Endothelial cell of umbilical vein (primary cell): Measurements from ENCODE around the gene ITGB2. TPM values are rescaled to one million over a fixed set of nuclear protein-coding genes. Genes with fewer than 3 reads are reported as not detected.

Experiments used
- BruUV-seq: library from RNA; stranded (reverse); fragments of 400-500 nt; replicated peaks from 2 replicates; lab custom pipeline; 2021; lab: Mats Ljungman, UMichigan
- CTCF ChIA-PET: fragments of 300-600, 350-600 bp; sonication (Branson Sonifier 250); formaldehyde crosslinking; loops from one replicate; lab custom pipeline; 2021; ENCODE audit warnings: antibody characterized with exemption, inconsistent platforms; lab: Charles Lee
- POLR2A ChIA-PET: fragments of 300-600, 350-600 bp; sonication (Branson Sonifier 250); formaldehyde crosslinking; loops from one replicate; lab custom pipeline; 2021; ENCODE audit warnings: antibody characterized with exemption, inconsistent platforms; lab: Charles Lee
- DNase-seq: peaks from one replicate; pipeline ENCODE4 v3.0.0-alpha.2; 2011; ENCODE audit warnings: low read depth, low spot score
- FAIRE-seq: peaks from 2 replicates; lab custom pipeline; 2011; peaks lifted over from hg19 to GRCh38; lab: Jason Lieb, UNC
- H2AFZ ChIP-seq: 2 replicates; pipeline ENCODE4 v1.6.0; 2012; ENCODE audit warnings: low read depth, low read length, control low read depth, inconsistent platforms
- H3K27ac ChIP-seq: 2 replicates; pipeline ENCODE4 v1.5.1; 2011; ENCODE audit warnings: low read depth, mild to moderate bottlenecking, control low read depth, low read length, moderate library complexity; ENCODE audit not compliant: insufficient read depth
- H3K27me3 ChIP-seq, 2 experiments: 2 replicates each; pipeline versions ENCODE4 v1.6.0 to v1.6.1; 2011; ENCODE audit warnings: low read length in 2 of 2, mixed read lengths in 1 of 2; ENCODE audit not compliant: control insufficient read depth in 2 of 2, insufficient read depth in 2 of 2
- H3K36me3 ChIP-seq, 2 experiments: 2 replicates in 1 of 2; 3 replicates in 1 of 2; pipeline ENCODE4 v1.5.1; 2011; ENCODE audit warnings: low read length in 2 of 2, mild to moderate bottlenecking in 1 of 2, moderate library complexity in 1 of 2; ENCODE audit not compliant: control insufficient read depth in 2 of 2, insufficient read depth in 2 of 2; ENCODE audit errors: extremely low read depth in 1 of 2
- H3K4me1 ChIP-seq: 3 replicates; pipeline ENCODE4 v1.5.1; 2011; ENCODE audit warnings: mild to moderate bottlenecking, low read length; ENCODE audit not compliant: control insufficient read depth, insufficient read depth; ENCODE audit errors: extremely low read depth
- H3K4me2 ChIP-seq: 2 replicates; pipeline ENCODE4 v1.6.1; 2011; ENCODE audit warnings: low read length, control low read depth, mixed read lengths; ENCODE audit not compliant: insufficient read depth
- H3K4me3 ChIP-seq, 3 experiments: fragments of 200-600 bp in 1 of 3; sonication (generic), shearing (Covaris generic) in 1 of 3; replicated peaks in 1 of 3; 2 replicates each; pipeline ENCODE4 v1.5.1; 2011 to 2016; ENCODE audit warnings: control low read depth in 3 of 3, low read length in 3 of 3, mild to moderate bottlenecking in 2 of 3, inconsistent platforms in 1 of 3, low read depth in 1 of 3, moderate library complexity in 1 of 3; ENCODE audit not compliant: insufficient read depth in 1 of 3
- H3K79me2 ChIP-seq: 2 replicates; pipeline ENCODE4 v1.6.0; 2012; ENCODE audit warnings: low read length, inconsistent platforms; ENCODE audit not compliant: control insufficient read depth, insufficient read depth
- H3K9ac ChIP-seq: replicated peaks from 2 replicates; pipeline ENCODE3; 2011; ENCODE audit warnings: low read length, control low read depth; ENCODE audit not compliant: insufficient read depth; ENCODE audit errors: extremely low read depth
- H3K9me1 ChIP-seq: replicated peaks from 3 replicates; pipeline ENCODE4 v1.6.0; 2011; ENCODE audit warnings: mild to moderate bottlenecking, low read length; ENCODE audit not compliant: control insufficient read depth, insufficient read depth; ENCODE audit errors: extremely low read depth
- H3K9me3 ChIP-seq: replicated peaks from 2 replicates; pipeline ENCODE4 v1.5.1; 2012; ENCODE audit warnings: low read length, inconsistent platforms; ENCODE audit not compliant: control insufficient read depth, insufficient read depth
- H4K20me1 ChIP-seq: replicated peaks from 2 replicates; pipeline ENCODE3; 2011; ENCODE audit warnings: mild to moderate bottlenecking, low read length; ENCODE audit not compliant: control insufficient read depth, insufficient read depth; ENCODE audit errors: extremely low read depth
- CTCF ChIP-seq, 2 donors: IDR thresholded peaks; 1 replicate in 1 of 2; 2 replicates in 1 of 2; pipeline ENCODE4 v1.5.1; 2011; ENCODE audit warnings: low read length in 2 of 2, mild to moderate bottlenecking in 2 of 2, moderate library complexity in 2 of 2, control low read depth in 1 of 2, inconsistent platforms in 1 of 2, low read depth in 1 of 2; ENCODE audit not compliant: insufficient read depth in 1 of 2; ENCODE audit errors: extremely low read depth in 1 of 2
- EZH2 ChIP-seq: IDR thresholded peaks from 2 replicates; pipeline ENCODE4 v1.6.1; 2012; ENCODE audit warnings: borderline replicate concordance, low read depth, mild to moderate bottlenecking, moderate library complexity, low read length, inconsistent platforms; ENCODE audit not compliant: severe bottlenecking
- FOS ChIP-seq: IDR thresholded peaks from 2 replicates; pipeline ENCODE4 v1.6.1; 2011; ENCODE audit warnings: mild to moderate bottlenecking, low read length, moderate library complexity, borderline replicate concordance; ENCODE audit not compliant: insufficient read depth
- GATA2 ChIP-seq: IDR thresholded peaks from 2 replicates; pipeline ENCODE4 v1.7.0; 2011; ENCODE audit warnings: low read depth, mild to moderate bottlenecking, moderate library complexity, mixed read lengths, low read length; ENCODE audit not compliant: insufficient read length, insufficient read depth
- JUN ChIP-seq: IDR thresholded peaks from 2 replicates; pipeline ENCODE4 v1.6.1; 2011; ENCODE audit warnings: borderline replicate concordance, low read depth; ENCODE audit not compliant: insufficient read length, insufficient read depth
- MAX ChIP-seq: IDR thresholded peaks from 2 replicates; pipeline ENCODE4 v1.6.1; 2011; ENCODE audit not compliant: insufficient read depth, insufficient read length
- MYC ChIP-seq: IDR thresholded peaks from one replicate; pipeline ENCODE4 v1.6.1; 2011; ENCODE audit warnings: mild to moderate bottlenecking, low read depth, low read length
- POLR2A ChIP-seq: IDR thresholded peaks from 2 replicates; pipeline ENCODE4 v1.6.1; 2012; ENCODE audit warnings: low read depth, mild to moderate bottlenecking, control low read depth, low read length
- POLR2AphosphoS5 ChIP-seq: IDR thresholded peaks from 2 replicates; pipeline ENCODE4 v1.6.1; 2012; ENCODE audit warnings: low read depth, mild to moderate bottlenecking, control low read depth, low read length, moderate library complexity; ENCODE audit not compliant: insufficient read depth
- dilution Hi-C: fragments of 300-500 bp; cut with MboI; formaldehyde crosslinking; loops from one replicate; pipeline ENCODE4 v1.15.0; 2019; ENCODE audit warnings: low sequenced_read_pairs; ENCODE audit not compliant: extremely low pct_ligation_motif_present
- intact Hi-C: fragments of 100-400 bp; cut with micrococcal nuclease; formaldehyde crosslinking; loops from one replicate; pipeline ENCODE4 v1.10.0; 2022
- polyA plus RNA-seq, 4 experiments: library from polyadenylated mRNA; depleted of rRNA in 3 of 4; stranded (reverse) in 3 of 4; unstranded in 1 of 4; fragments of >200 nt; gene quantifications; 2 replicates each; pipeline versions ENCODE4 v1.2.1 to v1.2.3, GENCODE V29; 2011 to 2012; ENCODE audit warnings: missing spikeins in 1 of 4
- total RNA-seq: library from RNA; stranded (reverse); gene quantifications from 2 replicates; pipeline ENCODE4 v1.2.3, GENCODE V29; 2021

The ITGB2 gene
- total and polyA plus RNA-seq, 2 donors (not counting 3 experiments of a cell fraction or from before 2014, with no cell fraction given), result 0.39 to 0.91 TPM

GRCh38 chr21:44946254-44947041 lies 25.7 kb upstream of the ITGB2 start:
- Histone ChIP-seq H3K27ac (no peak overlapping the region), H3K4me1 (peaks cover 4% of the 10 kb centered on the region), H3K9ac (no peak overlapping the region), H3K27me3 (no peaks in the 10 kb centered on the region), H3K9me3 (no peaks in the 10 kb centered on the region), H3K36me3 (peaks cover 9 to 19% of the 10 kb centered on the region in 2 experiments), H3K9me1 (no peaks in the 10 kb centered on the region), H3K79me2 (peaks cover 65% of the 10 kb centered on the region), H3K4me2 (no peak overlapping the region), H3K4me3 (no peak overlapping the region), H4K20me1 (no peaks in the 10 kb centered on the region), H2AFZ (no peak overlapping the region)
- FAIRE-seq (no peak), DNase-seq (no peak)
- intact Hi-C loops, result loop anchor here (5.0 kb wide), 2 partner anchors 341 to 876 kb away; partner anchors contain the start of gene POFUT2
- dilution Hi-C loops, result loop anchor here (25.0 kb wide), 1 partner anchor 191 kb away; no protein-coding TSS in a partner anchor
- ChIA-PET POLR2A (no interaction called here), CTCF (interaction anchor here (1.2 to 11.8 kb wide), 3 partner anchors 14 to 192 kb away, joined by 3 to 330 read pairs (median 219); no protein-coding TSS in a partner anchor)
- BruUV-seq, result no TSS peak
- TF ChIP-seq EZH2, result no peak
- TF ChIP-seq MYC, result no peak
- no peak for TF ChIP-seq CTCF (IDR thresholded peaks at IDR 0.05; ENCODE audit: extremely low read depth in 1 of 2, insufficient read depth in 1 of 2, low read depth in 1 of 2, low read length in 2 of 2)
- no peak for TF ChIP-seq POLR2AphosphoS5
- no peak for TF ChIP-seq MAX
- TF ChIP-seq GATA2, result no peak
- no peak for TF ChIP-seq FOS
- no peak for TF ChIP-seq JUN
- no peak for TF ChIP-seq POLR2A
